H9 (cell line): ENCODE results near the gene RIPPLY1. TPM values are rescaled to one million over a fixed set of nuclear protein-coding genes. Genes with fewer than 3 reads are reported as not detected.

ENCODE experiments used
- DNase-seq: peaks from one replicate; pipeline ENCODE4 v3.0.0-alpha.2; 2017
- H2AFZ ChIP-seq: one replicate; pipeline ENCODE4 v1.6.1; 2013; ENCODE audit warnings: mild to moderate bottlenecking, low read length, control low read depth, moderate library complexity
- H2AK5ac ChIP-seq: 2 replicates; pipeline ENCODE4 v1.6.1; 2013; ENCODE audit warnings: low read length, control low read depth, mixed read lengths; ENCODE audit not compliant: insufficient read length
- H2BK120ac ChIP-seq: one replicate; pipeline ENCODE4 v1.6.1; 2013; ENCODE audit warnings: low read depth, mild to moderate bottlenecking, low read length, control low read depth, inconsistent platforms; ENCODE audit not compliant: poor library complexity, severe bottlenecking
- H2BK12ac ChIP-seq: 2 replicates; pipeline ENCODE4 v1.6.1; 2013; ENCODE audit warnings: low read length, control low read depth, mixed read lengths, low read depth; ENCODE audit not compliant: insufficient read length
- H2BK15ac ChIP-seq: 2 replicates; pipeline ENCODE4 v1.6.1; 2013; ENCODE audit warnings: low read depth, low read length, control low read depth
- H2BK20ac ChIP-seq: one replicate; pipeline ENCODE4 v1.6.1; 2013; ENCODE audit warnings: low read depth, mild to moderate bottlenecking, low read length, control low read depth, inconsistent platforms; ENCODE audit not compliant: poor library complexity, severe bottlenecking
- H2BK5ac ChIP-seq: 2 replicates; pipeline ENCODE4 v1.6.1; 2013; ENCODE audit warnings: low read length, control low read depth, mixed read lengths; ENCODE audit not compliant: insufficient read length
- H3K14ac ChIP-seq: 2 replicates; pipeline ENCODE4 v1.6.1; 2013; ENCODE audit warnings: low read length, control low read depth; ENCODE audit not compliant: insufficient read depth
- H3K18ac ChIP-seq: 2 replicates; pipeline ENCODE4 v1.6.1; 2013; ENCODE audit warnings: low read depth, mild to moderate bottlenecking, mixed read lengths, low read length, control low read depth; ENCODE audit not compliant: insufficient read length
- H3K23ac ChIP-seq: 2 replicates; pipeline ENCODE4 v1.6.1; 2013; ENCODE audit warnings: low read length, control low read depth, mixed read lengths, low read depth; ENCODE audit not compliant: insufficient read length
- H3K23me2 ChIP-seq: 2 replicates; pipeline ENCODE4 v1.6.1; 2013; ENCODE audit warnings: low read depth, mild to moderate bottlenecking, mixed read lengths, low read length, control low read depth; ENCODE audit not compliant: insufficient read length, poor library complexity, severe bottlenecking
- H3K27ac ChIP-seq: 2 replicates; pipeline ENCODE4 v1.5.1; 2013; ENCODE audit warnings: low read length, control low read depth, mixed read lengths, low read depth; ENCODE audit not compliant: insufficient read length
- H3K27me3 ChIP-seq: 2 replicates; pipeline ENCODE4 v1.6.1; 2013; ENCODE audit warnings: low read length, control low read depth, inconsistent platforms; ENCODE audit not compliant: insufficient read depth
- H3K4ac ChIP-seq: 2 replicates; pipeline ENCODE4 v1.6.1; 2013; ENCODE audit warnings: low read depth, mild to moderate bottlenecking, control low read depth, inconsistent platforms, low read length, moderate library complexity
- H3K4me1 ChIP-seq: 2 replicates; pipeline ENCODE4 v1.6.1; 2013; ENCODE audit warnings: low read length, control low read depth, inconsistent platforms; ENCODE audit not compliant: insufficient read depth
- H3K4me2 ChIP-seq: 2 replicates; pipeline ENCODE4 v1.6.1; 2013; ENCODE audit warnings: low read length, control low read depth, mixed read lengths; ENCODE audit not compliant: insufficient read length, insufficient read depth
- H3K56ac ChIP-seq: 2 replicates; pipeline ENCODE4 v1.6.1; 2013; ENCODE audit warnings: low read depth, mild to moderate bottlenecking, mixed read lengths, low read length, control low read depth; ENCODE audit not compliant: insufficient read length
- H3K79me1 ChIP-seq: 2 replicates; pipeline ENCODE4 v1.6.1; 2013; ENCODE audit warnings: low read depth, mild to moderate bottlenecking, moderate library complexity, low read length, control low read depth, inconsistent platforms; ENCODE audit not compliant: insufficient read depth, poor library complexity, severe bottlenecking
- H3K79me2 ChIP-seq: 2 replicates; pipeline ENCODE4 v1.6.1; 2013; ENCODE audit warnings: low read length, control low read depth, inconsistent platforms; ENCODE audit not compliant: insufficient read depth
- H3K9ac ChIP-seq: 2 replicates; pipeline ENCODE4 v1.6.1; 2013; ENCODE audit warnings: low read length, control low read depth, mixed read lengths; ENCODE audit not compliant: insufficient read length; ENCODE audit errors: extremely low read depth
- H3K9me3 ChIP-seq: one replicate; pipeline ENCODE4 v1.6.1; 2013; ENCODE audit warnings: low read depth, low read length, inconsistent platforms; ENCODE audit not compliant: control insufficient read depth
- H3T11ph ChIP-seq: one replicate; pipeline ENCODE4 v1.6.1; 2013; ENCODE audit warnings: mild to moderate bottlenecking, low read length, control low read depth, inconsistent platforms
- H4K20me1 ChIP-seq: one replicate; pipeline ENCODE4 v1.6.1; 2013; ENCODE audit not compliant: control insufficient read depth, insufficient read length, insufficient read depth
- H4K5ac ChIP-seq: 2 replicates; pipeline ENCODE4 v1.6.1; 2013; ENCODE audit warnings: low read depth, mild to moderate bottlenecking, mixed read lengths, low read length, control low read depth; ENCODE audit not compliant: insufficient read length
- H4K8ac ChIP-seq: replicated peaks from 2 replicates; pipeline ENCODE4 v1.6.1; 2013; ENCODE audit warnings: low read length, control low read depth, mixed read lengths, low read depth; ENCODE audit not compliant: insufficient read length
- H4K91ac ChIP-seq: 2 replicates; pipeline ENCODE4 v1.6.1; 2013; ENCODE audit warnings: low read depth, mild to moderate bottlenecking, moderate library complexity, mixed read lengths, low read length, control low read depth; ENCODE audit not compliant: insufficient read length
- H3K27ac Mint-ChIP-seq, 3 experiments: 2 replicates in 2 of 3; 3 replicates in 1 of 3; pipeline ENCODE4 v1.8.0; 2020 to 2021; ENCODE audit warnings: mixed read lengths in 3 of 3, mild to moderate bottlenecking in 1 of 3, moderate library complexity in 1 of 3
- H3K27me3 Mint-ChIP-seq: 2 replicates; pipeline ENCODE4 v1.8.0; 2021; ENCODE audit warnings: low read depth, mild to moderate bottlenecking, moderate library complexity, mixed read lengths
- H3K36me3 Mint-ChIP-seq, 3 experiments: 2 replicates in 2 of 3; 3 replicates in 1 of 3; pipeline ENCODE4 v1.8.0; 2020 to 2021; ENCODE audit warnings: low read depth in 3 of 3, mixed read lengths in 3 of 3; ENCODE audit not compliant: insufficient read depth in 1 of 3
- H3K4me1 Mint-ChIP-seq, 2 experiments: 2 replicates each; pipeline ENCODE4 v1.8.0; 2020; ENCODE audit warnings: mixed read lengths in 2 of 2
- H3K4me3 Mint-ChIP-seq, 2 experiments: 2 replicates in 1 of 2; 3 replicates in 1 of 2; pipeline ENCODE4 v1.8.0; 2020 to 2021; ENCODE audit warnings: mild to moderate bottlenecking in 2 of 2, mixed read lengths in 2 of 2, moderate library complexity in 1 of 2
- H3K9me3 Mint-ChIP-seq, 2 experiments: 2 replicates in 1 of 2; 3 replicates in 1 of 2; pipeline ENCODE4 v1.8.0; 2020; ENCODE audit warnings: mild to moderate bottlenecking in 2 of 2, mixed read lengths in 2 of 2, moderate library complexity in 1 of 2
- WGBS: extraction: QIAGEN DNeasy Blood & Tissue Kit; methylation state at CpG from one replicate; pipeline ENCODE4 v1.1.7; 2013; ENCODE audit warnings: missing lambda C conversion rate, low lambda C conversion rate, mixed read lengths; ENCODE audit not compliant: insufficient read length; ENCODE audit errors: extremely low coverage; 5-methylcytosine and 5-hydroxymethylcytosine counted together
- total RNA-seq: library from RNA; stranded (reverse); gene quantifications from 2 replicates; pipeline ENCODE4 v1.2.1, GENCODE V29; 2021
- TF ChIP-seq, protein P1 (sequence below): fragments of 200-600 bp; sonication (generic); conservative IDR thresholded peaks from 3 replicates; pipeline ENCODE4 v1.8.0; 2021; ENCODE audit warnings: antibody characterized with exemption, mild to moderate bottlenecking

RIPPLY1 gene
- total RNA-seq, 1 experiment from 2014 or later = not detected

DNA sequence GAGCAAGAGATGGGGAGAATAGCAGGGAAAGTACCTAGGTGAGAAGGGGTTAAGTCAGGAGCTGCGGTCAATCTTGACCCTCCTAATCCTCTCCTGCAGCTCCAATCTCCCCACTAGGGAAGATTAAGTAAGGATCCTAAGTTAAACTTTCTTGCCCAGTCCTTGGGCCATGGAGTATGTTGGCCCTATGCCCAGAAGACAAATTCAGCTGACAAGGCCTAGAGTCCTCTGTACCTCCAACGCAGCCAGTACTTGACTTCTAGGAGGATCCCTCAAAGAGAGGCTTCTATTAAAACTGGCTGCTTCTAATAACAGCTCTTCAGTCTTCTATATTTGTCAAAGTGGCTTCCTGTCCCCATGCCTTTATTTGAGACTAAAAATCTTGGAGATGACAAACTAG, 18.5 kb upstream of the RIPPLY1 start:
- Mint-ChIP-seq H3K4me1 (peaks cover 13 to 15% of the 10 kb centered on the region in 2 experiments; a peak in 3 of 4 replicates), H3K36me3 (no peaks in the 10 kb centered on the region), H3K4me3 (no peak overlapping the region), H3K27ac (no peak overlapping the region), H3K27me3 (peaks cover 5% of the 10 kb centered on the region), H3K9me3 (peaks cover 0 to 19% of the 10 kb centered on the region in 2 experiments; a peak in 2 of 5 replicates)
- Histone ChIP-seq H3K4me1 (no peaks in the 10 kb centered on the region; the same call in 1 of the 2 replicates), H3K27me3 (no peaks in the 10 kb centered on the region), H3K56ac (no peak overlapping the region), H3K79me1 (no peaks in the 10 kb centered on the region), H4K91ac (no peak overlapping the region), H3K14ac (no peak overlapping the region), H2BK20ac (no peak overlapping the region), H3K4me2 (no peak overlapping the region), H3T11ph (no peak overlapping the region), H2BK5ac (no peak overlapping the region), H2AFZ (no peak overlapping the region), H3K4ac (no peak overlapping the region), H3K27ac (no peak overlapping the region), H3K9ac (no peak overlapping the region), H3K23ac (no peak overlapping the region), H3K79me2 (no peaks in the 10 kb centered on the region), H3K18ac (no peak overlapping the region), H4K5ac (no peak overlapping the region), H2BK12ac (no peak overlapping the region), H2BK120ac (no peak overlapping the region), H4K20me1 (no peaks in the 10 kb centered on the region), H2BK15ac (no peak overlapping the region), H2AK5ac (no peak overlapping the region), H4K8ac (no peak overlapping the region), H3K9me3 (no peaks in the 10 kb centered on the region), H3K23me2 (no peaks in the 10 kb centered on the region)
- DNase-seq = no peak
- no CpG with 5 or more reads among the region's 2 CpGs for WGBS
- TF ChIP-seq, protein P1, sequence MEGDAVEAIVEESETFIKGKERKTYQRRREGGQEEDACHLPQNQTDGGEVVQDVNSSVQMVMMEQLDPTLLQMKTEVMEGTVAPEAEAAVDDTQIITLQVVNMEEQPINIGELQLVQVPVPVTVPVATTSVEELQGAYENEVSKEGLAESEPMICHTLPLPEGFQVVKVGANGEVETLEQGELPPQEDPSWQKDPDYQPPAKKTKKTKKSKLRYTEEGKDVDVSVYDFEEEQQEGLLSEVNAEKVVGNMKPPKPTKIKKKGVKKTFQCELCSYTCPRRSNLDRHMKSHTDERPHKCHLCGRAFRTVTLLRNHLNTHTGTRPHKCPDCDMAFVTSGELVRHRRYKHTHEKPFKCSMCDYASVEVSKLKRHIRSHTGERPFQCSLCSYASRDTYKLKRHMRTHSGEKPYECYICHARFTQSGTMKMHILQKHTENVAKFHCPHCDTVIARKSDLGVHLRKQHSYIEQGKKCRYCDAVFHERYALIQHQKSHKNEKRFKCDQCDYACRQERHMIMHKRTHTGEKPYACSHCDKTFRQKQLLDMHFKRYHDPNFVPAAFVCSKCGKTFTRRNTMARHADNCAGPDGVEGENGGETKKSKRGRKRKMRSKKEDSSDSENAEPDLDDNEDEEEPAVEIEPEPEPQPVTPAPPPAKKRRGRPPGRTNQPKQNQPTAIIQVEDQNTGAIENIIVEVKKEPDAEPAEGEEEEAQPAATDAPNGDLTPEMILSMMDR = no peak
